RWPE2 (cell line): Measurements from ENCODE around the gene CAPN10.

Experiments used
- ATAC-seq: fragments of 200-7000 bp; cut with Tn5 transposase; 3 replicates; pipeline ENCODE4 v1.9.1; 2021; ENCODE audit warnings: low read depth
- DNase-seq: peaks from one replicate; pipeline ENCODE4 v3.0.0-alpha.2; 2020; ENCODE audit warnings: low spot score
- H3K27ac ChIP-seq: fragments of 450-650 bp; 2 replicates; pipeline ENCODE4 v1.5.1; 2017; ENCODE audit warnings: mild to moderate bottlenecking; ENCODE audit not compliant: poor library complexity, severe bottlenecking
- H3K27me3 ChIP-seq: fragments of 250-450 bp; sonication (Bioruptor Pico); 2 replicates; pipeline ENCODE4 v1.5.1; 2021; ENCODE audit warnings: mild to moderate bottlenecking, moderate library complexity; ENCODE audit not compliant: insufficient read depth, poor library complexity, severe bottlenecking
- H3K36me3 ChIP-seq: fragments of 250-450 bp; sonication (Bioruptor Pico); 2 replicates; pipeline ENCODE4 v1.5.1; 2020; ENCODE audit warnings: low read depth, mild to moderate bottlenecking, moderate library complexity
- H3K4me1 ChIP-seq: fragments of 250-450 bp; sonication (Bioruptor Pico); 2 replicates; pipeline ENCODE4 v1.5.1; 2021; ENCODE audit warnings: mild to moderate bottlenecking, moderate library complexity; ENCODE audit not compliant: insufficient read depth, poor library complexity, severe bottlenecking
- H3K4me3 ChIP-seq: fragments of 250-450 bp; sonication (Bioruptor Pico); 2 replicates; pipeline ENCODE4 v1.5.1; 2021; ENCODE audit warnings: mild to moderate bottlenecking, moderate library complexity; ENCODE audit not compliant: severe bottlenecking
- H3K9me3 ChIP-seq: fragments of 250-450 bp; sonication (Bioruptor Pico); 2 replicates; pipeline ENCODE4 v1.5.1; 2021; ENCODE audit warnings: mild to moderate bottlenecking, moderate library complexity; ENCODE audit not compliant: severe bottlenecking
- TF ChIP-seq, protein P1 (sequence below): fragments of 450-650 bp; IDR thresholded peaks from one replicate; pipeline ENCODE4 v1.5.1; 2017; ENCODE audit warnings: mild to moderate bottlenecking, moderate library complexity; ENCODE audit not compliant: poor library complexity, severe bottlenecking

CAPN10 gene

GRCh38 chr2:240642806-240643092 lies 56.2 kb downstream of the CAPN10 start:
- Histone ChIP-seq H3K36me3 (no peaks in the 10 kb centered on the region), H3K27ac (no peak overlapping the region), H3K4me1 (no peaks in the 10 kb centered on the region), H3K27me3 (peaks cover 25% of the 10 kb centered on the region), H3K9me3 (no peaks in the 10 kb centered on the region), H3K4me3 (no peak overlapping the region)
- DNase-seq (no peak), ATAC-seq (no peak)
- TF ChIP-seq, protein P1, sequence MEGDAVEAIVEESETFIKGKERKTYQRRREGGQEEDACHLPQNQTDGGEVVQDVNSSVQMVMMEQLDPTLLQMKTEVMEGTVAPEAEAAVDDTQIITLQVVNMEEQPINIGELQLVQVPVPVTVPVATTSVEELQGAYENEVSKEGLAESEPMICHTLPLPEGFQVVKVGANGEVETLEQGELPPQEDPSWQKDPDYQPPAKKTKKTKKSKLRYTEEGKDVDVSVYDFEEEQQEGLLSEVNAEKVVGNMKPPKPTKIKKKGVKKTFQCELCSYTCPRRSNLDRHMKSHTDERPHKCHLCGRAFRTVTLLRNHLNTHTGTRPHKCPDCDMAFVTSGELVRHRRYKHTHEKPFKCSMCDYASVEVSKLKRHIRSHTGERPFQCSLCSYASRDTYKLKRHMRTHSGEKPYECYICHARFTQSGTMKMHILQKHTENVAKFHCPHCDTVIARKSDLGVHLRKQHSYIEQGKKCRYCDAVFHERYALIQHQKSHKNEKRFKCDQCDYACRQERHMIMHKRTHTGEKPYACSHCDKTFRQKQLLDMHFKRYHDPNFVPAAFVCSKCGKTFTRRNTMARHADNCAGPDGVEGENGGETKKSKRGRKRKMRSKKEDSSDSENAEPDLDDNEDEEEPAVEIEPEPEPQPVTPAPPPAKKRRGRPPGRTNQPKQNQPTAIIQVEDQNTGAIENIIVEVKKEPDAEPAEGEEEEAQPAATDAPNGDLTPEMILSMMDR, result no peak

- no peaks in the 10 kb centered on the region for H3K36me3 ChIP-seq
- TF ChIP-seq, protein P1, result no peak
- DNase-seq (no peak), ATAC-seq (no peak)
- H3K27ac ChIP-seq, result no peak overlapping the region
- peaks cover 30% of the 10 kb centered on the region for H3K27me3 ChIP-seq
- H3K4me3 ChIP-seq, result no peak overlapping the region
- no peaks in the 10 kb centered on the region for H3K4me1 ChIP-seq
- H3K9me3 ChIP-seq, result no peaks in the 10 kb centered on the region
Observed at GRCh38 chr2:240643093-240643810, 56.7 kb downstream of the CAPN10 start.

- Histone ChIP-seq H3K4me1 (no peaks in the 10 kb centered on the region), H3K9me3 (no peaks in the 10 kb centered on the region), H3K27me3 (peaks cover 35% of the 10 kb centered on the region), H3K4me3 (no peak overlapping the region), H3K27ac (no peak overlapping the region), H3K36me3 (no peaks in the 10 kb centered on the region)
- ATAC-seq, result no peak
- TF ChIP-seq, protein P1, result no peak
- no peak for DNase-seq
Observed at GRCh38 chr2:240643811-240644150, 57.2 kb downstream of the CAPN10 start.

DNA sequence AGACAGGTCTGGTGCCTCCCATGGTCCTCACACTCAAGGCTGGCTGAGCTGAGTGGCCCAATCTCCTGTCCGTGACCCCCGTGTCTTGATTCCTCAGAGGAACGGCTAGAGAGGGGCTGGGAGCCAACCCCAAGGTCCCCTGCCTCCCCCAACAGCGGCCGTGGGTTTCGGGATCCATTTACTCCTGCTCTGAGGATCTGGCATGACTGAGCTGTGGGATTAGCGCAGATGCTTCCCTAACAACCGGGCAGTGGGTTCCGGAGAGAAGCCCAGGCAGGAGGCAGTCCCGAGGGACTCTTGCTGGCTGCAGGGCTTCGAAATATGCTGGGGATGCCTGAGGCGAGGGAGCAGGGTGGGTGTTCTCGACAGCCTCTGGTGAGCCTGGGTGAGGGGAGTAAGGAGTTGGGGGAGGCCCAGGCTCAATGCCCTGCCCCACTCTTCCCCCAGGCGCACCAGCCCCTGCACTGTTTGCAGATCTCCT lies 57.7 kb downstream of the CAPN10 start:
- H3K27me3 ChIP-seq, result peaks cover 37% of the 10 kb centered on the region
- TF ChIP-seq, protein P1, result no peak

DNA sequence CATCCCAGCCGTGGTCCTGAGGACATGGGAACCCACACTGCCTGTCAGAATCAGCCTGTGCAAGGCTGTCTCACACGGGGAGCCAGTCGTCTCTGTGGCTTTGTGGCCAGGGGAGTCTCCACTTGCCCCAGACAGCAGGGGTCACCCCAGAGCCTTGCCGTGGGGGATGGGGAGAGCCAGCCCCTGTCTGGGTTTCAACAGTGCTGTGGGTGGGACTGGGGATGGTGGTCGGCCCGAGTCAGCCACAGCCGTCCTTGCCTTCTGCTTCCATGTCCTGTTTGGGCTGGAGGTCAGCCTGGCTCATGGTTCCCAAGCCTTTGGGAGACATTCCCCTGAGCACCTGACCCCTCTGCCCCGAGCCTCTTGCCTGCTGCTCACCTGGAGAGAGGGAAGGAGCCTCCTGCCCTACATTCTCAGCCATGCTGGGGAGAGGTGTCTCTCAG lies 58.3 kb downstream of the CAPN10 start:
- ATAC-seq, result no peak
- DNase-seq, result no peak
- H3K36me3 ChIP-seq, result no peaks in the 10 kb centered on the region
- H3K27me3 ChIP-seq, result peaks cover 41% of the 10 kb centered on the region
- no peak overlapping the region for H3K4me3 ChIP-seq
- H3K9me3 ChIP-seq, result no peaks in the 10 kb centered on the region
- no peaks in the 10 kb centered on the region for H3K4me1 ChIP-seq
- TF ChIP-seq, protein P1, result no peak
- H3K27ac ChIP-seq, result no peak overlapping the region

More for the DNA sequence above, 57.7 kb downstream of the CAPN10 start:
- Histone ChIP-seq H3K4me1 (no peaks in the 10 kb centered on the region), H3K27ac (no peak overlapping the region), H3K9me3 (no peaks in the 10 kb centered on the region), H3K36me3 (no peaks in the 10 kb centered on the region), H3K4me3 (no peak overlapping the region)
- DNase-seq, result no peak
- ATAC-seq, result no peak
